ENCODE results near the gene SYTL4.

SYTL4 gene

GRCh38 chrX:100695302-100695701 is 36.6 kb downstream of the SYTL4 start:
- no peak for DNase-seq (ENCODE audit: low spot score)

GRCh38 chrX:100687546-100687945 is 44.4 kb downstream of the SYTL4 start:
- no peak for DNase-seq (ENCODE audit: low spot score)

GRCh38 chrX:100687128-100687527 is 44.8 kb downstream of the SYTL4 start:
- DNase-seq (ENCODE audit: low spot score) = no peak

GRCh38 chrX:100685997-100686305 is 46.0 kb downstream of the SYTL4 start:
- no peak for DNase-seq (ENCODE audit: low spot score)

- DNase-seq (ENCODE audit: low spot score) = peak; percentile 81
Measured at GRCh38 chrX:100685284-100685996, 46.5 kb downstream of the SYTL4 start.

GRCh38 chrX:100682939-100683338 is 49.0 kb downstream of the SYTL4 start:
- no peak for DNase-seq (ENCODE audit: low spot score)

GRCh38 chrX:100681599-100681998 is 50.3 kb downstream of the SYTL4 start:
- no peak for DNase-seq (ENCODE audit: low spot score)

- no peak for DNase-seq (ENCODE audit: low spot score)
Measured at GRCh38 chrX:100680756-100681155, 51.2 kb downstream of the SYTL4 start.

- no peak for DNase-seq (ENCODE audit: low spot score)
Measured at GRCh38 chrX:100677611-100678181, 54.2 kb downstream of the SYTL4 start.

- peak; percentile 5 for DNase-seq (ENCODE audit: low spot score)
Measured at GRCh38 chrX:100674705-100675104, 57.2 kb downstream of the SYTL4 start.

- DNase-seq (ENCODE audit: low spot score) = no peak
Measured at GRCh38 chrX:100673397-100673953, 58.4 kb downstream of the SYTL4 start.

- no peak for DNase-seq (ENCODE audit: low spot score)
Measured at GRCh38 chrX:100672966-100673365, 59.0 kb downstream of the SYTL4 start.

GRCh38 chrX:100663642-100664041 is 68.3 kb downstream of the SYTL4 start:
- DNase-seq (ENCODE audit: low spot score) = no peak

- no peak for DNase-seq (ENCODE audit: low spot score)
Measured at GRCh38 chrX:100662796-100663195, 69.1 kb downstream of the SYTL4 start.

GRCh38 chrX:100662170-100662569 is 69.8 kb downstream of the SYTL4 start:
- no peak for DNase-seq (ENCODE audit: low spot score)

- DNase-seq (ENCODE audit: low spot score) = no peak
Measured at GRCh38 chrX:100659431-100660137, 72.3 kb downstream of the SYTL4 start.

- DNase-seq (ENCODE audit: low spot score) = no peak
Measured at GRCh38 chrX:100658941-100659381, 73.0 kb downstream of the SYTL4 start.

GRCh38 chrX:100654261-100654660 is 77.7 kb downstream of the SYTL4 start:
- peak; percentile 15 for DNase-seq (ENCODE audit: low spot score)

GRCh38 chrX:100652266-100652665 is 79.7 kb downstream of the SYTL4 start:
- DNase-seq (ENCODE audit: low spot score) = no peak

- DNase-seq (ENCODE audit: low spot score) = no peak
Measured at GRCh38 chrX:100650841-100651240, 81.1 kb downstream of the SYTL4 start.

GRCh38 chrX:100649550-100650356 is 82.2 kb downstream of the SYTL4 start:
- DNase-seq (ENCODE audit: low spot score) = no peak

All from NAMALWA (cell line).